ENCODE measurements around the gene LRRC26. TPM values are rescaled to one million over a fixed set of nuclear protein-coding genes. Genes with fewer than 3 reads are reported as not detected.
A peak's percentile ranks its signal among the peaks of the same experiment; 100 is the strongest.

The LRRC26 gene
- total and polyA plus RNA-seq, 2 of the 13 experiments (the other 11 are each of a cell fraction or from before 2014, with no cell fraction given), result not detected

GRCh38 chr9:137200311-137201204 is 30.7 kb upstream of the LRRC26 start, which contains the start of gene TPRN (continued):
- TF ChIP-seq ZNF18 (CRISPR knock-in tag; IDR thresholded peaks at IDR 0.05; ENCODE audit: insufficient replicate concordance), result peak; percentile 53
- TF ChIP-seq TFAP4 (IDR thresholded peaks at IDR 0.05; ENCODE audit: borderline replicate concordance, low read depth), result peak; percentile 69; the same call in 1 of the 2 replicates
- TF ChIP-seq ZNF784 (CRISPR knock-in tag; IDR thresholded peaks at IDR 0.05; ENCODE audit: borderline replicate concordance), result peak; percentile 80; the same call in 1 of the 2 replicates
- TF ChIP-seq ETS1 (CRISPR knock-in tag; IDR thresholded peaks at IDR 0.05), result no peak
- peak; percentile 72; the same call in 1 of the 2 replicates for TF ChIP-seq REL (CRISPR knock-in tag; conservative IDR thresholded peaks at IDR 0.05)
- TF ChIP-seq ZNF670 (CRISPR knock-in tag; IDR thresholded peaks at IDR 0.05; ENCODE audit: borderline replicate concordance), result peak; percentile 66; the same call in 1 of the 2 replicates
- peak; percentile 60; the same call in 1 of the 2 replicates for TF ChIP-seq ATF2 (CRISPR knock-in tag; IDR thresholded peaks at IDR 0.05)
- TF ChIP-seq MXI1 (IDR thresholded peaks at IDR 0.05; ENCODE audit: borderline replicate concordance, low read depth, low read length), result peak; percentile 81; the same call in 2 of the 3 replicates
- no peak for TF ChIP-seq PREB (CRISPR knock-in tag; IDR thresholded peaks at IDR 0.05)
- no peak for TF ChIP-seq ZNF512B (CRISPR knock-in tag; IDR thresholded peaks at IDR 0.05; ENCODE audit: borderline replicate concordance)
- TF ChIP-seq LRRFIP1 (CRISPR knock-in tag; conservative IDR thresholded peaks at IDR 0.05), result no peak
- peak; percentile 52 for TF ChIP-seq NCOA2 (CRISPR knock-in tag; IDR thresholded peaks at IDR 0.05)
- TF ChIP-seq TCF7 (IDR thresholded peaks at IDR 0.05; ENCODE audit: low read depth), result no peak

Data from HepG2 (cell line).